GM12892 (cell line): Measurements from ENCODE around the gene YY1.

ENCODE experiments used
- POLR2A ChIP-seq: IDR thresholded peaks from 2 replicates; pipeline ENCODE4 v1.6.1; 2011; ENCODE audit warnings: low read depth, low read length, control low read depth
- POLR2AphosphoS5 ChIP-seq: IDR thresholded peaks from 2 replicates; pipeline ENCODE4 v1.6.1; 2011; ENCODE audit warnings: low read depth, low read length, control low read depth

DNA sequence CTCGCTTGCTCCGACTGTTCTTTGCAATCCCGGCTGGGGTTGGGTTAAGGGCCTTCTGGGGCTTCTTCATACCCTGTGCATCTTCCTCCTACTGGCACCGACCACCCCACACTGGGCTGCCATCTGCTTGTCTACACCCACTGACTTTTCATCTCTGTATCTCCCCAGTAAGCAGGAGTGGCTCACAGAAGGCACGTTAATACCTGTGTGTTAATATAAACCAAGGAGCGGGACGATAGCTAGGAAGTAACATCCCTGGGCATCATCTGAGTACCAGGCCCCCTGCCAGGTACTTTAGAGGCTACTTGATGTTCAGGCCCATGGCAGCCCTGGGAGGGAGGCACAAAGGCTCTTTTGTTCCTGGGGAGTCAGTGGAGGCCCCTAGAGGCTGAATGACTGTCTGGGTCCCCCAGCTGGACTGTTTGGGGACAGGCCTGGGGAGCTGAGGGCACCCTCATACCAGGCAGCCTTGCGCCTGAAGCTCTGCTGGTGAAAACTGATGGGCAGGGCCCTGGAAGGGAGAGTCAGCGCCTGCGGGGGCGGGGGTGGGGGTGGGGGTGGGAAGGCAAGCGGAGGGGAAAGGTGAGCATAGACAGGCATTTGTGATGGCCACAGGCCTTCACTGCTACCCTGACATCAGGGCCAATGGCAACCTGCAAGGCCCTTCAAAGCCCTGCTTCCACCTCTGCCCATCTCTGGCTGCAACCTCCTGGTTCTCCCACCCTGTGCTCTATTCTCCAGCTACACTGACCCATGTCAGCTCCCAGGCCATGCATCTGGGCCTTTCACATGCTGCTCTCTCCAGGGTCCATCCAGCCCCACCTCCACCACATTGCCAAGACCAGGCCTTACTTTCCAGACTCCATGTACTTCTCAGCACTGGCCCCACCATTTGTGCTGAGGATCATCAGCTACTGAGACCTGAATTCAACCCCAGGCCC is 45.3 kb upstream of the YY1 start:
- TF ChIP-seq POLR2A (no peak), POLR2AphosphoS5 (no peak)
